ENCODE data around the gene NELL2.
A peak's percentile ranks its signal among the peaks of the same experiment; 100 is the strongest.

NELL2 gene

GRCh38 chr12:44592626-44593025 lies 283.5 kb downstream of the NELL2 start:
- Histone ChIP-seq H3K4me3 (ENCODE audit: insufficient read depth, low read depth, low read length) (no peak overlapping the region), H3K9me3 (ENCODE audit: control insufficient read depth, low read length) (no peaks in the 10 kb centered on the region), H3K36me3 (ENCODE audit: control insufficient read depth, insufficient read depth, low read length) (no peaks in the 10 kb centered on the region), H3K27ac (ENCODE audit: insufficient read depth, low read depth, low read length, poor library complexity, severe bottlenecking) (no peak overlapping the region), H3K27me3 (ENCODE audit: control insufficient read depth, insufficient read depth, low read length, poor library complexity, severe bottlenecking) (no peaks in the 10 kb centered on the region), H3K4me1 (ENCODE audit: control insufficient read depth, insufficient read depth, low read length) (no peaks in the 10 kb centered on the region)

GRCh38 chr12:44589697-44590096 lies 286.4 kb downstream of the NELL2 start:
- H3K9me3 ChIP-seq (ENCODE audit: control insufficient read depth, low read length) = no peaks in the 10 kb centered on the region
- peaks cover 3% of the 10 kb centered on the region for H3K4me1 ChIP-seq (ENCODE audit: control insufficient read depth, insufficient read depth, low read length)
- no peak overlapping the region for H3K27ac ChIP-seq (ENCODE audit: insufficient read depth, low read depth, low read length, poor library complexity, severe bottlenecking)
- H3K27me3 ChIP-seq (ENCODE audit: control insufficient read depth, insufficient read depth, low read length, poor library complexity, severe bottlenecking) = no peaks in the 10 kb centered on the region
- no peaks in the 10 kb centered on the region for H3K36me3 ChIP-seq (ENCODE audit: control insufficient read depth, insufficient read depth, low read length)
- no peak overlapping the region for H3K4me3 ChIP-seq (ENCODE audit: insufficient read depth, low read depth, low read length)

- peaks cover 5% of the 10 kb centered on the region for H3K4me1 ChIP-seq (ENCODE audit: control insufficient read depth, insufficient read depth, low read length)
- H3K9me3 ChIP-seq (ENCODE audit: control insufficient read depth, low read length) = no peaks in the 10 kb centered on the region
- no peaks in the 10 kb centered on the region for H3K36me3 ChIP-seq (ENCODE audit: control insufficient read depth, insufficient read depth, low read length)
- H3K27me3 ChIP-seq (ENCODE audit: control insufficient read depth, insufficient read depth, low read length, poor library complexity, severe bottlenecking) = no peaks in the 10 kb centered on the region
- 88 to 100% methylated on average over 1 of the region's 1 CpG for WGBS, 2 experiments
- H3K4me3 ChIP-seq (ENCODE audit: insufficient read depth, low read depth, low read length) = no peak overlapping the region
- H3K27ac ChIP-seq (ENCODE audit: insufficient read depth, low read depth, low read length, poor library complexity, severe bottlenecking) = no peak overlapping the region
These were observed 287.5 kb downstream of the NELL2 start for GRCh38 chr12:44588651-44589050.

- no peak overlapping the region for H3K4me3 ChIP-seq (ENCODE audit: insufficient read depth, low read depth, low read length)
- no peaks in the 10 kb centered on the region for H3K27me3 ChIP-seq (ENCODE audit: control insufficient read depth, insufficient read depth, low read length, poor library complexity, severe bottlenecking)
- H3K4me1 ChIP-seq (ENCODE audit: control insufficient read depth, insufficient read depth, low read length) = peaks cover 12% of the 10 kb centered on the region
- H3K36me3 ChIP-seq (ENCODE audit: control insufficient read depth, insufficient read depth, low read length) = no peaks in the 10 kb centered on the region
- H3K9me3 ChIP-seq (ENCODE audit: control insufficient read depth, low read length) = no peaks in the 10 kb centered on the region
- 49 to 51% methylated on average over 2 of the region's 2 CpGs for WGBS, 2 experiments
- H3K27ac ChIP-seq (ENCODE audit: insufficient read depth, low read depth, low read length, poor library complexity, severe bottlenecking) = no peak overlapping the region
These were observed 291.5 kb downstream of the NELL2 start for GRCh38 chr12:44584625-44585024.

GRCh38 chr12:44582521-44582920 lies 293.6 kb downstream of the NELL2 start:
- WGBS, 2 experiments = 81 to 85% methylated on average over 3 of the region's 3 CpGs

GRCh38 chr12:44581642-44582242 lies 294.4 kb downstream of the NELL2 start:
- no peaks in the 10 kb centered on the region for H3K36me3 ChIP-seq (ENCODE audit: control insufficient read depth, insufficient read depth, low read length)
- peaks cover 12% of the 10 kb centered on the region for H3K4me1 ChIP-seq (ENCODE audit: control insufficient read depth, insufficient read depth, low read length)
- no peaks in the 10 kb centered on the region for H3K27me3 ChIP-seq (ENCODE audit: control insufficient read depth, insufficient read depth, low read length, poor library complexity, severe bottlenecking)
- WGBS, 2 experiments = 0% methylated on average over 1 of the region's 1 CpG
- no peaks in the 10 kb centered on the region for H3K9me3 ChIP-seq (ENCODE audit: control insufficient read depth, low read length)
- peak overlapping the region; percentile 22 for H3K27ac ChIP-seq (ENCODE audit: insufficient read depth, low read depth, low read length, poor library complexity, severe bottlenecking)
- H3K4me3 ChIP-seq (ENCODE audit: insufficient read depth, low read depth, low read length) = no peak overlapping the region

More at GRCh38 chr12:44582521-44582920, 293.6 kb downstream of the NELL2 start:
- Histone ChIP-seq H3K9me3 (ENCODE audit: control insufficient read depth, low read length) (no peaks in the 10 kb centered on the region), H3K4me1 (ENCODE audit: control insufficient read depth, insufficient read depth, low read length) (peaks cover 12% of the 10 kb centered on the region), H3K27me3 (ENCODE audit: control insufficient read depth, insufficient read depth, low read length, poor library complexity, severe bottlenecking) (no peaks in the 10 kb centered on the region), H3K36me3 (ENCODE audit: control insufficient read depth, insufficient read depth, low read length) (no peaks in the 10 kb centered on the region), H3K4me3 (ENCODE audit: insufficient read depth, low read depth, low read length) (no peak overlapping the region), H3K27ac (ENCODE audit: insufficient read depth, low read depth, low read length, poor library complexity, severe bottlenecking) (no peak overlapping the region)

- no peak overlapping the region for H3K4me3 ChIP-seq (ENCODE audit: insufficient read depth, low read depth, low read length)
- H3K36me3 ChIP-seq (ENCODE audit: control insufficient read depth, insufficient read depth, low read length) = no peaks in the 10 kb centered on the region
- H3K27me3 ChIP-seq (ENCODE audit: control insufficient read depth, insufficient read depth, low read length, poor library complexity, severe bottlenecking) = no peaks in the 10 kb centered on the region
- peaks cover 14% of the 10 kb centered on the region for H3K4me1 ChIP-seq (ENCODE audit: control insufficient read depth, insufficient read depth, low read length)
- H3K9me3 ChIP-seq (ENCODE audit: control insufficient read depth, low read length) = no peaks in the 10 kb centered on the region
- no peak overlapping the region for H3K27ac ChIP-seq (ENCODE audit: insufficient read depth, low read depth, low read length, poor library complexity, severe bottlenecking)
These were observed 301.5 kb downstream of the NELL2 start for GRCh38 chr12:44574586-44574985.

GRCh38 chr12:44573723-44574122 lies 302.4 kb downstream of the NELL2 start:
- H3K9me3 ChIP-seq (ENCODE audit: control insufficient read depth, low read length) = no peaks in the 10 kb centered on the region
- no peak overlapping the region for H3K27ac ChIP-seq (ENCODE audit: insufficient read depth, low read depth, low read length, poor library complexity, severe bottlenecking)
- H3K27me3 ChIP-seq (ENCODE audit: control insufficient read depth, insufficient read depth, low read length, poor library complexity, severe bottlenecking) = no peaks in the 10 kb centered on the region
- 93 to 94% methylated on average over 3 of the region's 3 CpGs for WGBS, 2 experiments
- peaks cover 14% of the 10 kb centered on the region for H3K4me1 ChIP-seq (ENCODE audit: control insufficient read depth, insufficient read depth, low read length)
- no peaks in the 10 kb centered on the region for H3K36me3 ChIP-seq (ENCODE audit: control insufficient read depth, insufficient read depth, low read length)
- H3K4me3 ChIP-seq (ENCODE audit: insufficient read depth, low read depth, low read length) = no peak overlapping the region

- no peaks in the 10 kb centered on the region for H3K36me3 ChIP-seq (ENCODE audit: control insufficient read depth, insufficient read depth, low read length)
- H3K9me3 ChIP-seq (ENCODE audit: control insufficient read depth, low read length) = no peaks in the 10 kb centered on the region
- no peak overlapping the region for H3K27ac ChIP-seq (ENCODE audit: insufficient read depth, low read depth, low read length, poor library complexity, severe bottlenecking)
- no peaks in the 10 kb centered on the region for H3K27me3 ChIP-seq (ENCODE audit: control insufficient read depth, insufficient read depth, low read length, poor library complexity, severe bottlenecking)
- 71% methylated on average over 1 of the region's 2 CpGs; no CpG with 5 or more reads in 1 of the 2 experiments for WGBS, 2 experiments
- peaks cover 14% of the 10 kb centered on the region for H3K4me1 ChIP-seq (ENCODE audit: control insufficient read depth, insufficient read depth, low read length)
- H3K4me3 ChIP-seq (ENCODE audit: insufficient read depth, low read depth, low read length) = no peak overlapping the region
These were observed 305.0 kb downstream of the NELL2 start for GRCh38 chr12:44571006-44571550.

- no peak overlapping the region for H3K4me3 ChIP-seq (ENCODE audit: insufficient read depth, low read depth, low read length)
- no peaks in the 10 kb centered on the region for H3K36me3 ChIP-seq (ENCODE audit: control insufficient read depth, insufficient read depth, low read length)
- H3K9me3 ChIP-seq (ENCODE audit: control insufficient read depth, low read length) = no peaks in the 10 kb centered on the region
- no peak overlapping the region for H3K27ac ChIP-seq (ENCODE audit: insufficient read depth, low read depth, low read length, poor library complexity, severe bottlenecking)
- peaks cover 14% of the 10 kb centered on the region for H3K4me1 ChIP-seq (ENCODE audit: control insufficient read depth, insufficient read depth, low read length)
- 79 to 92% methylated on average over 6 of the region's 6 CpGs for WGBS, 2 experiments
- H3K27me3 ChIP-seq (ENCODE audit: control insufficient read depth, insufficient read depth, low read length, poor library complexity, severe bottlenecking) = no peaks in the 10 kb centered on the region
These were observed 306.0 kb downstream of the NELL2 start for GRCh38 chr12:44570036-44570583.

Measured in ectodermal cell (in vitro differentiated cells).